SU-DHL-6 (cell line): ENCODE data around the gene RASA3.
"Not testable (repeated sequence)": the region's sequence is repeated elsewhere in the genome, so short reads cannot be mapped to it uniquely, and the experiment has no call there.

Experiments used
- H2AFZ ChIP-seq: fragments of 200-600 bp; sonication (generic); 2 replicates; pipeline ENCODE4 v1.6.1; 2014; ENCODE audit warnings: low read depth, mild to moderate bottlenecking, moderate library complexity, mixed read lengths, antibody characterized with exemption, low read length; ENCODE audit not compliant: severe bottlenecking
- H3F3A ChIP-seq: fragments of 200-600 bp; shearing (Covaris generic); 2 replicates; pipeline ENCODE4 v1.6.0; 2016; ENCODE audit warnings: antibody characterized with exemption, mild to moderate bottlenecking; ENCODE audit not compliant: insufficient read depth
- H3K27ac ChIP-seq: fragments of 200-600 bp; sonication (generic); 2 replicates; pipeline ENCODE4 v1.5.1; 2016; ENCODE audit warnings: low read depth, mild to moderate bottlenecking, low read length, moderate library complexity, mixed read lengths
- H3K27me3 ChIP-seq: fragments of 200-600 bp; sonication (generic), shearing (Covaris generic); 2 replicates; pipeline ENCODE4 v1.6.0; 2014; ENCODE audit warnings: mild to moderate bottlenecking, low read length
- H3K36me3 ChIP-seq: fragments of 200-600 bp; sonication (generic); 2 replicates; pipeline ENCODE4 v1.6.1; 2014; ENCODE audit warnings: mild to moderate bottlenecking, low read length, mixed read lengths
- H3K4me2 ChIP-seq: fragments of 300-600, 200-600 bp; shearing (Covaris generic), sonication (generic); 2 replicates; pipeline ENCODE4 v1.6.0; 2014; ENCODE audit warnings: low read length, low read depth, mild to moderate bottlenecking; ENCODE audit not compliant: poor library complexity, severe bottlenecking
- H3K4me3 ChIP-seq: fragments of 200-600 bp; sonication (generic); 2 replicates; pipeline ENCODE4 v1.5.1; 2014; ENCODE audit warnings: antibody characterized with exemption, low read length, mild to moderate bottlenecking, mixed read lengths; ENCODE audit not compliant: insufficient read depth, poor library complexity, severe bottlenecking
- H3K79me2 ChIP-seq: fragments of 200-600 bp; sonication (generic); 2 replicates; pipeline ENCODE4 v1.6.1; 2014; ENCODE audit warnings: mild to moderate bottlenecking, low read length, moderate library complexity; ENCODE audit not compliant: insufficient read depth
- H3K9ac ChIP-seq: fragments of 200-600 bp; sonication (generic); 2 replicates; pipeline ENCODE4 v1.7.0; 2014; ENCODE audit warnings: mild to moderate bottlenecking, low read length
- H3K9me2 ChIP-seq: fragments of 200-600 bp; sonication (generic); replicated peaks from 2 replicates; pipeline ENCODE4 v1.6.1; 2014; ENCODE audit warnings: low read length; ENCODE audit not compliant: insufficient read depth
- H3K9me3 ChIP-seq: fragments of 200-600 bp; sonication (generic); 2 replicates; pipeline ENCODE4 v1.6.1; 2014; ENCODE audit warnings: low read length, mixed read lengths; ENCODE audit not compliant: insufficient read depth
- H4K20me1 ChIP-seq: fragments of 200-600 bp; sonication (generic); 2 replicates; pipeline ENCODE4 v1.6.1; 2014; ENCODE audit warnings: low read depth, mild to moderate bottlenecking, antibody characterized with exemption, low read length, moderate library complexity, mixed read lengths
- EZH2phosphoT487 ChIP-seq: fragments of 200-600 bp; sonication (generic), shearing (Covaris generic); conservative IDR thresholded peaks from 2 replicates; pipeline ENCODE4 v1.6.1; 2018; ENCODE audit warnings: mild to moderate bottlenecking, antibody characterized with exemption, low read length, moderate library complexity, mixed read lengths
- TF ChIP-seq, protein P1 (sequence below): fragments of 200-600 bp; sonication (generic); IDR thresholded peaks from one replicate; pipeline ENCODE4 v1.5.1; 2017; ENCODE audit warnings: antibody characterized with exemption, mild to moderate bottlenecking, low read length, moderate library complexity; ENCODE audit not compliant: insufficient read depth, poor library complexity, severe bottlenecking

Gene RASA3

DNA sequence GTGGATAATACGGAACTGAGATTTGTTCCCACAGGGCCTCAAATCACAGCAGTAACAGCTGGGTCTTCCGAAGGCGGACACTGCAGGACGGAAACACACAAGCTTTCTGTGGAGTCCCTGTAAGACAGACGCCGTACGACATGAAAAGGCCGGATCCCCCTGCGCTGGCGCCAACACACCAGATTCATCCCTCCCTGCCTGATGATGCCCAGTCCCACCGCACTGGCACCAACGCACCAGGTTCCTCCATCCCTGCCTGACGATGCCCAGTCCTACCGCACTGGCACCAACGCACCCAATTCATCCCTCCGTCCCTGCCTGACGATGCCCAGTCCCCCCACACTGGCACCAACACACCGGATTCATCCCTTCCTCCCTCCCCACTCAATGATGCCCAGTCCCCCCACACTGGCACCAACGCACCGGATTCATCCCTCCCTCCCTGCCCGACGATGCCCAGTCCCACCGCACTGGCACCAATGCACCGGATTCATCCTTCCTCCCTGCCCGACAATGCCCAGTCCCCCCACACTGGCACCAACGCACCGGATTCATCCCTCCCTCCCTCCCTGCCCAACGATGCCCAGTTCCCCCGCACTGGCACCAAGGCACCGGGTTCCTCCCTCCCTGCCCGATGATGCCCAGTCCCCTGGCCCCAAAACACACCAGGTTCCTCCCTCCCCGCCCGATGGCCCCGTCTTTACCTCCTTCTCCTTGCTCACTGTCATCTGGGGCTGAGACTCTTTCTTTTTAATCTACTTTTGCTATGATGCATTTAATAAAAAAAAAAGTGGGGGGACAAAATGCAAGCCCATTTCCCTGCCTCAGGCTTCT, 55.1 kb downstream of the RASA3 start:
- H3F3A ChIP-seq: no peaks in the 10 kb centered on the region
- no peaks in the 10 kb centered on the region for H3K27me3 ChIP-seq
- H3K79me2 ChIP-seq: no peaks in the 10 kb centered on the region
- no peak overlapping the region for H3K27ac ChIP-seq
- no peaks in the 10 kb centered on the region for H3K9me2 ChIP-seq
- H4K20me1 ChIP-seq: no peaks in the 10 kb centered on the region
- no peak overlapping the region for H3K4me3 ChIP-seq
- no peak for TF ChIP-seq EZH2phosphoT487
- TF ChIP-seq, protein P1, sequence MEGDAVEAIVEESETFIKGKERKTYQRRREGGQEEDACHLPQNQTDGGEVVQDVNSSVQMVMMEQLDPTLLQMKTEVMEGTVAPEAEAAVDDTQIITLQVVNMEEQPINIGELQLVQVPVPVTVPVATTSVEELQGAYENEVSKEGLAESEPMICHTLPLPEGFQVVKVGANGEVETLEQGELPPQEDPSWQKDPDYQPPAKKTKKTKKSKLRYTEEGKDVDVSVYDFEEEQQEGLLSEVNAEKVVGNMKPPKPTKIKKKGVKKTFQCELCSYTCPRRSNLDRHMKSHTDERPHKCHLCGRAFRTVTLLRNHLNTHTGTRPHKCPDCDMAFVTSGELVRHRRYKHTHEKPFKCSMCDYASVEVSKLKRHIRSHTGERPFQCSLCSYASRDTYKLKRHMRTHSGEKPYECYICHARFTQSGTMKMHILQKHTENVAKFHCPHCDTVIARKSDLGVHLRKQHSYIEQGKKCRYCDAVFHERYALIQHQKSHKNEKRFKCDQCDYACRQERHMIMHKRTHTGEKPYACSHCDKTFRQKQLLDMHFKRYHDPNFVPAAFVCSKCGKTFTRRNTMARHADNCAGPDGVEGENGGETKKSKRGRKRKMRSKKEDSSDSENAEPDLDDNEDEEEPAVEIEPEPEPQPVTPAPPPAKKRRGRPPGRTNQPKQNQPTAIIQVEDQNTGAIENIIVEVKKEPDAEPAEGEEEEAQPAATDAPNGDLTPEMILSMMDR: no peak
- no peaks in the 10 kb centered on the region for H3K36me3 ChIP-seq
- no peak overlapping the region for H3K4me2 ChIP-seq
- H3K9ac ChIP-seq: no peak overlapping the region
- H3K9me3 ChIP-seq: no peaks in the 10 kb centered on the region
- H2AFZ ChIP-seq: no peak overlapping the region

DNA sequence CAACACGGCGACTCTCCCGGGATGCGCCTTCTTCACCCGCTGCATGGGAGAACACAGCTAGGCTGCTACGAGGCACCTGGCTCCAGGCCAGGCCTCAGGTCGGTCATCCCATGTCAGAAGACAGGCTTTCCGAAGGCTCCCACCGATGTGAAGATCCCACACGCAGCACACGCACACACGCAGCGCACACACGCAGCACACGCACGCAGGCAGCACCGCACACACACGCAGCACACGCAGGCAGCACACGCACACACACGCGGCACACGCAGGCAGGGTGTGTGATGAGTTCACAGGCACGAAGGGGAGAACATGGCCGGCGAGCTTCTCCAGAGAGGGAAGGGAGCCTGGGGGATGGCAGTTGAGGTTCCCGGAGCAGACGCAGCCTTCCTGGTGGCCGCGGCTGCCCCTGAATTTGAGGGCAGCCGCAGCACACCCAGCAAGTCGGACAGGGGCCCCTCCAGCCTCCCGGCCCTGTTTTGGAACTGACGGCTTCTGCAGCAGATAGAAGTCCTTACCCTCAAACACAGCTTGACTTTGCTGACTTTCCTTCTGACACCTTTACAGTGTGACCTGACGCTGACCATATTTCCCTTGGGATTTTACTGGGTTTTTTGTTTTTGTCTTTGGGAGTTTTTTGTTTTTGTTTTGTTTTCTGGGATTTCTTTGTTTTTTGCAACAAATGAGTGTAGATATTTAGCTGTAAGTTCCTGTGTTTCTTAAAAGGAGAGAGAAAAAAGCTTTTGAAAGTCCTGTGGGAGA, 55.9 kb downstream of the RASA3 start:
- TF ChIP-seq, protein P1: no peak
- no peak for TF ChIP-seq EZH2phosphoT487
- H3K27me3 ChIP-seq: no peaks in the 10 kb centered on the region
- no peaks in the 10 kb centered on the region for H3F3A ChIP-seq
- H3K79me2 ChIP-seq: no peaks in the 10 kb centered on the region
- no peak overlapping the region for H3K4me3 ChIP-seq
- no peak overlapping the region for H3K4me2 ChIP-seq
- no peaks in the 10 kb centered on the region for H3K9me3 ChIP-seq
- H3K36me3 ChIP-seq: no peaks in the 10 kb centered on the region
- no peak overlapping the region for H2AFZ ChIP-seq
- H3K9ac ChIP-seq: no peak overlapping the region
- no peak overlapping the region for H3K27ac ChIP-seq
- no peaks in the 10 kb centered on the region for H3K9me2 ChIP-seq
- no peaks in the 10 kb centered on the region for H4K20me1 ChIP-seq

DNA sequence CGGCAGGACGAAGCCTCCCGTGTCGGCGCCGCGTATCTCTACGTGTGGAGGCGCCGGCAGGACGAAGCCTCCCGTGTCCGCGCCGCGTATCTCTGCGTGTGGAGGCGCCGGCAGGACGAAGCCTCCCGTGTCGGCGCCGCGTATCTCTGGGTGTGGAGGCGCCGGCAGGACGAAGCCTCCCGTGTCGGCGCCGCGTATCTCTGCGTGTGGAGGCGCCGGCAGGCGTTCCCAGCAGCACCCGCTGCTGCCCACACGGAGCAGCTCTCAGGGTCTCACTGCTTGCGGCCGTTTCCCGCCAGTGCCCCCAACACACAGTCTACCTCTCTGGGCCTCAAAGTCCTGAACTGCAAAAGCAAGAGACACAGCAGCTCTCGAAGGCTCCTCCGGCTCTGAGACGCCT, 56.6 kb downstream of the RASA3 start:
- not testable (repeated sequence) for H3K36me3 ChIP-seq, H4K20me1 ChIP-seq, H3K9me3 ChIP-seq, H2AFZ ChIP-seq, H3K27ac ChIP-seq, H3F3A ChIP-seq, H3K9me2 ChIP-seq, H3K27me3 ChIP-seq, H3K4me2 ChIP-seq, H3K4me3 ChIP-seq, H3K79me2 ChIP-seq, H3K9ac ChIP-seq
